Peyer's patch (tissue), 4 donors: ENCODE results near the gene TTC28. TPM values are rescaled to one million over a fixed set of nuclear protein-coding genes. Genes with fewer than 3 reads are reported as not detected.

Experiments used
- DNase-seq, 3 donors: peaks; one replicate each; pipeline ENCODE4 v3.0.0-alpha.2; 2017 to 2019
- H3K27ac ChIP-seq, 4 donors: fragments of 200-600 bp; sonication (generic); one replicate each; pipeline ENCODE4 v1.5.1; 2016 to 2019
- H3K27me3 ChIP-seq, 2 donors: fragments of 200-600 bp; sonication (generic); one replicate each; pipeline ENCODE4 v1.5.1; 2019
- H3K36me3 ChIP-seq, 3 donors: fragments of 200-600 bp; sonication (generic); one replicate each; pipeline ENCODE4 v1.5.1; 2016 to 2019
- H3K4me1 ChIP-seq, 4 donors: fragments of 200-600 bp; sonication (generic); one replicate each; pipeline ENCODE4 v1.5.1; 2016 to 2019
- H3K4me3 ChIP-seq, 4 donors: fragments of 200-600 bp; sonication (generic); 1 replicate in 3 of 4; 2 replicates in 1 of 4; pipeline ENCODE4 v1.5.1; 2016 to 2019; ENCODE audit warnings: mild to moderate bottlenecking in 1 of 4
- H3K9me3 ChIP-seq, 4 donors: fragments of 200-600 bp; sonication (generic); one replicate each; pipeline ENCODE4 v1.5.1; 2016 to 2019; ENCODE audit warnings: mild to moderate bottlenecking in 1 of 4
- CTCF ChIP-seq, 6 experiments: fragments of 450-650 bp in 4 of 6; fragments of 200-600 bp in 2 of 6; sonication (generic) in 1 of 6; IDR thresholded peaks; one replicate each; pipeline ENCODE4 v1.5.1; 2017 to 2019; ENCODE audit warnings: antibody characterized with exemption in 6 of 6, mild to moderate bottlenecking in 3 of 6, moderate library complexity in 1 of 6
- POLR2A ChIP-seq, 2 donors: fragments of 450-650 bp; IDR thresholded peaks; one replicate each; pipeline ENCODE4 v1.5.1; 2017; ENCODE audit warnings: antibody characterized with exemption in 2 of 2, mild to moderate bottlenecking in 2 of 2, moderate library complexity in 2 of 2
- total RNA-seq, 4 donors: library from RNA; depleted of rRNA; stranded (reverse); fragments of >200 nt; gene quantifications; one replicate each; pipeline ENCODE4 v1.1.0, GENCODE V29; 2016

Gene TTC28
- total RNA-seq, 4 donors from 2014 or later = 9.1 to 46.4 (median 35.2) TPM

GRCh38 chr22:28260619-28261018 is 419.0 kb downstream of the TTC28 start:
- Histone ChIP-seq H3K36me3 (no peaks in the 10 kb centered on the region), H3K27ac (no peak overlapping the region), H3K9me3 (no peaks in the 10 kb centered on the region), H3K4me3 (no peak overlapping the region), H3K4me1 (no peaks in the 10 kb centered on the region), H3K27me3 (no peaks in the 10 kb centered on the region)
- no peak for TF ChIP-seq CTCF (IDR thresholded peaks at IDR 0.05)
- DNase-seq = no peak

GRCh38 chr22:28259774-28260312 is 419.8 kb downstream of the TTC28 start:
- H3K27me3 ChIP-seq = no peaks in the 10 kb centered on the region
- H3K9me3 ChIP-seq = no peaks in the 10 kb centered on the region
- H3K4me3 ChIP-seq = no peak overlapping the region
- no peak overlapping the region for H3K27ac ChIP-seq
- no peak for TF ChIP-seq CTCF (IDR thresholded peaks at IDR 0.05)
- TF ChIP-seq POLR2A (IDR thresholded peaks at IDR 0.05) = no peak
- DNase-seq = no peak
- no peaks in the 10 kb centered on the region for H3K4me1 ChIP-seq
- no peaks in the 10 kb centered on the region for H3K36me3 ChIP-seq

DNA sequence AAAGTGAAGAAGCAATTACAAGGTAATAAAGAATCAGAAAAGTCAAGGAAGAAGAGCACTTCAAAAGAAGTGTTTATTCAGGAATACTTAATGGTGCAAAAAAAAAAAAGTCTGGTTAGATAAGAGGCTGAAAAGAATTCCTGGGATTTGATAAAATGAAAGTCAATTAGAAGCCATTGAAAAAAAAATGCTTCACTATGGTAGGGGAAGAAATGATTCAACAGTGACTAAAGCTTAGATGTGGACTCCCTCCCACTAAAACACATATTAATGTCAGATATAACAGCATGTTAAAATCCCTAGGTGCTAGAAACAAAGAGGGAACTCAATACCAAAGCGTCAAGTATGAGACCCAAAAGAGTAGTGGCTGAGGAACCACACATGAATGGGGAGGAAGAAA is 425.2 kb downstream of the TTC28 start:
- H3K36me3 ChIP-seq = no peaks in the 10 kb centered on the region
- no peak overlapping the region for H3K4me3 ChIP-seq
- H3K27me3 ChIP-seq = no peaks in the 10 kb centered on the region
- DNase-seq = no peak
- no peaks in the 10 kb centered on the region for H3K9me3 ChIP-seq
- no peak for TF ChIP-seq CTCF (IDR thresholded peaks at IDR 0.05)
- TF ChIP-seq POLR2A (IDR thresholded peaks at IDR 0.05) = no peak
- no peaks in the 10 kb centered on the region for H3K4me1 ChIP-seq
- H3K27ac ChIP-seq = no peak overlapping the region

- Histone ChIP-seq H3K9me3 (no peaks in the 10 kb centered on the region), H3K4me1 (no peaks in the 10 kb centered on the region), H3K27ac (no peak overlapping the region), H3K27me3 (no peaks in the 10 kb centered on the region), H3K4me3 (no peak overlapping the region), H3K36me3 (no peaks in the 10 kb centered on the region)
- no peak for DNase-seq
- TF ChIP-seq POLR2A (IDR thresholded peaks at IDR 0.05) (no peak), CTCF (IDR thresholded peaks at IDR 0.05) (no peak)
Measured at GRCh38 chr22:28252539-28252938, 427.1 kb downstream of the TTC28 start.

GRCh38 chr22:28250036-28250695 is 429.5 kb downstream of the TTC28 start:
- Histone ChIP-seq H3K27ac (no peak overlapping the region), H3K4me3 (no peak overlapping the region), H3K27me3 (no peaks in the 10 kb centered on the region), H3K9me3 (no peaks in the 10 kb centered on the region), H3K4me1 (no peaks in the 10 kb centered on the region), H3K36me3 (no peaks in the 10 kb centered on the region)
- no peak for DNase-seq
- no peak for TF ChIP-seq CTCF (IDR thresholded peaks at IDR 0.05)
- TF ChIP-seq POLR2A (IDR thresholded peaks at IDR 0.05) = no peak
